Adipose tissue (tissue), 3 donors: Measurements from ENCODE around the gene GSC2. TPM values are rescaled to one million over a fixed set of nuclear protein-coding genes. Genes with fewer than 3 reads are reported as not detected.

Experiments used
- H3K27ac ChIP-seq: one replicate; pipeline ENCODE4 v1.5.1; 2013; ENCODE audit warnings: low read depth, low read length
- WGBS, 3 donors: extraction: QIAGEN DNeasy Blood & Tissue Kit; methylation state at CpG; one replicate each; pipeline ENCODE4 v1.1.7; 2013; 5-methylcytosine and 5-hydroxymethylcytosine counted together
- polyA plus RNA-seq, 3 donors: library from polyadenylated mRNA; stranded (reverse); fragments of 200-250 nt; gene quantifications; one replicate each; pipeline ENCODE4 v1.2.3, GENCODE V29; 2013
- donor health status: healthy with polysubstance abuse.
- donor health status: Bipolar disorder and iron deficiency.
- donor health status: healthy.

GSC2 gene
- polyA plus RNA-seq, 3 donors = not detected

GRCh38 chr22:19126309-19127273 is 23.5 kb downstream of the GSC2 start:
- WGBS, 3 donors = 82 to 91% (median 87%) methylated on average over 16 to 19 of the region's 19 CpGs
- no peak overlapping the region for H3K27ac ChIP-seq

DNA sequence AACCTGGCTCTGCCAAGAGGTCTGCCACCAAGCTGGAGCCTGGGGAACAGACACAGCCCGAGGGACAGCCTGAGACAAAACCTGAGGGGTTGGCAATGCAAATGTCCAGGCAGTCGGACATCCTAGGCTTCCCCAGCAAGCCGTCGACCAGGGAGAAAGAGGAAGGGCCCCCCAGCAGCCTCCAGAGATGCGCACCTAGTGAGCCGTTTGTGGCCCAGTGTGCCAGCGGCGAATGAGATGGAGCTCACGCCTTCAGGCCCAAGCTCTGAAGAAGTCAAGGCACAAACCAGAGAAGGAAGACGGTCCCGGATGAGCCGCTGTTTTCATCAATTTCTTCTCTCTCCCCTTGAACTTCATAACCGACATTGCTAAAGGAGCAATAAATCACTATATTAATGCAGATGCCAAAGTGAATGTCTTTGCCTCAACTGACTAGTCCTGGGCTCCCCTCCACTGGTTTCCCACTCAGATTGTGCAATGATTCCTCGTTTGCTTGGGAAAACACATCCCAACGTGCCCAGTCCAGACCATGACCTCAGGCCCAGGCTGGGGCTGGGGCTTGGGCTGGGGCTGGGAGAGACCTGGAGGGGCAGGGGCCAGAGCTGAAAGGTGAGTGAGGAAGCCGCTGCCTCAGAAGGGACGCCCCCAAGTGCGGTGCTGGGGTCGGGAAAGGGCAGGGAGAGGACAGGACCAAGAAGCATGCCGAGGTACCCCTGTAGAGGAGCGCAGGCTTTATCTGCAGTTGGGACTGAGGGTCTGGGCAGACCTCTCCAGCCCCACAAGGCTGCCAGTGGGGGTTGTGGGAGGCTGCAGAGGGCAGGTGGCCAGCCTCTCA is 24.4 kb downstream of the GSC2 start:
- no peak overlapping the region for H3K27ac ChIP-seq
- 83 to 90% (median 84%) methylated on average over 17 to 21 of the region's 21 CpGs for WGBS, 3 donors

GRCh38 chr22:19125011-19125410 is 25.1 kb downstream of the GSC2 start:
- WGBS, 3 donors = 87 to 93% (median 93%) methylated on average over 11 of the region's 11 CpGs
- H3K27ac ChIP-seq = no peak overlapping the region

DNA sequence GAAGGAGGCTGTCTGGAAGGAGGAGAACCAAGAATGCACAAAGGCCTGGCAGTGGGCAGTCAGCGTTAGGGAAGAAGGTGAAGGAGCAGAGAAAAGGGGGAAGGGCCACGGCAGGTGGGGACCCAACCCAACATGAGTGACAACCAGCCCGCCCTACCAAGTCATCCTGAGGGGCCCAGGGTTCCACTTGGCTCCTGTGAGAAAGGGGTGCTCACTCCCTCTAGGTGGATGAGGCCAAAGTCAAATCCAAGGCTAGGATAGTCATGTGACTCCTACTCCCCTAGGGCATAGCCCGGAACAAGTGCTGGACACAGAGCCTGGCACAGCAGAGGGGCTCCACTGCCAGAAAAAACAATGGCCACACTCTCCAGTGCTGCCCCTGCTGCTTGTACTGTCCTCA is 25.7 kb downstream of the GSC2 start:
- 80 to 87% (median 83%) methylated on average over 4 of the region's 4 CpGs for WGBS, 3 donors
- no peak overlapping the region for H3K27ac ChIP-seq

- WGBS, 3 donors = 87 to 94% (median 91%) methylated on average over 4 of the region's 4 CpGs
- no peak overlapping the region for H3K27ac ChIP-seq
Measured at GRCh38 chr22:19123936-19124335, 26.2 kb downstream of the GSC2 start.

- no peak overlapping the region for H3K27ac ChIP-seq
- WGBS, 3 donors = 17 to 22% (median 19%) methylated on average over 27 of the region's 27 CpGs
Measured at GRCh38 chr22:19122752-19123492, 27.2 kb downstream of the GSC2 start.

DNA sequence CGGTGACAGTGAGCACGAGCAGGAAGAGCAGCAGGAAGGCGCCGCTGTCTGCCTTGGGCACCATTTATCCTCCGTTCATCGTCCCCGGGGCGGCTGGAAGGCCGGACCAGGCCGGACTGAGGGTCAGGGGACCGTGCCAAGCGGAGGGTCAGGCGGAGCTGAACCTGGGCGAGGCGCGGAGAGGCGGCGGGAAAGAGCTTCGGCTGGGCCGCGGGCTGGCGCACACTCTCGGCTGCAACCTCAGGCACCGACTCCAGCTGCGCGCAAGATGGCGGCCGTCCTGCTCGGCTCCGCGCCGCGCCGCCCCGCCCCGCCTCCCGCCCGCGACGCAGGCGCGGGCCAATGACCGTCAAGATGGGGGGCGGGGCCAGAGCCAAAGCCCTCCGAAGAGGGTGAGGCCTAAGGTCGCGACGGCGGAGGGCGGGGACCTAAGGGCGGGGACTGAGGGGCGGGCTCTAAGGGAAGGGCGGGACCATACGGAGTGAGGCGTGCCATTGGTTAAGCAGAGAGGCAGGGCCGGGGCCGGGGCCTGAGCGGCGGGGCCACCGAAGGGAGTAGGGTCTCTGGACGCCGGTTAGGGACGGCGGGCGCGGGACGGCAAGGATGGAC is 27.8 kb downstream of the GSC2 start, which contains the start of gene DGCR2:
Gene DGCR2 (minus strand): TSS at position 270 of the 609 bp plus-strand sequence. CDS start 206 bp downstream, at position 64.
- WGBS, 3 donors = 0 to 1% (median 1%) methylated on average over 47 to 67 of the region's 67 CpGs
- peak within 1 kb of the TSS; percentile 61 for H3K27ac ChIP-seq

DNA sequence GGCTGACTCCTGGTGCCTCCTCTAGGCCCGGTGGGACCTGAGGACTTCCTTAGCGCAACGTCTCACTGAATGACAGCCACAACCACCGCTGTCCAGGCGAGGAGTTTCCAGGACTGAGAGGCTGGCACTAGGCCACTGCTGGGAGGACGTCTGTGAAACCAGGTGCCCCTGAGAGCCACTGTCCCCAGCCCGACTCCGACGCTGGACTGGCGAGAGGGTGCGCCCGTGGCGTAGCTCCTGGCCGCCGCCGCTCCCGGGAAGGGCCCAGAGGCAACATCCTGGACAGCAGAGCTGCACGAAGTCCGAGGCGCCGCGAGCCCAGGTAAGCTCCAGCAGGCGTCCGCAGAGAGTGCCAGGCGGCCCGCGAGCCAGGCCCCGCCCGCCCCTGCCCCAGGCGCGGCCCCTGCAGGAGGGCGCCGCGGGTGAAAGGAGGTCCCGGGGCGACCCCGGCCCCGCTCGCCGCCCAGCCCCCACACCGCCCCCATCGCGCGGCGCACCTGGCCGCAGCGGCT is 28.4 kb downstream of the GSC2 start:
- 1% methylated on average over 35 to 47 of the region's 47 CpGs for WGBS, 3 donors
- H3K27ac ChIP-seq = peak overlapping the region; percentile 61

GRCh38 chr22:19120829-19121630 is 29.1 kb downstream of the GSC2 start:
- no peak overlapping the region for H3K27ac ChIP-seq
- 7 to 22% (median 21%) methylated on average over 23 of the region's 23 CpGs for WGBS, 3 donors

- no peak overlapping the region for H3K27ac ChIP-seq
- WGBS, 3 donors = 55 to 89% (median 82%) methylated on average over 8 of the region's 8 CpGs
Measured at GRCh38 chr22:19119949-19120348, 30.1 kb downstream of the GSC2 start.

- 52 to 93% (median 90%) methylated on average over 4 of the region's 4 CpGs for WGBS, 3 donors
Measured at GRCh38 chr22:19118329-19118880, 31.7 kb downstream of the GSC2 start.

GRCh38 chr22:19117111-19117512 is 33.0 kb downstream of the GSC2 start:
- WGBS, 3 donors = 29 to 65% (median 62%) methylated on average over 9 of the region's 9 CpGs

More at GRCh38 chr22:19118329-19118880, 31.7 kb downstream of the GSC2 start:
- no peak overlapping the region for H3K27ac ChIP-seq

GRCh38 chr22:19115628-19116027 is 34.5 kb downstream of the GSC2 start:
- no peak overlapping the region for H3K27ac ChIP-seq
- WGBS, 3 donors = 63 to 76% (median 66%) methylated on average over 4 of the region's 4 CpGs

More at GRCh38 chr22:19117111-19117512, 33.0 kb downstream of the GSC2 start:
- no peak overlapping the region for H3K27ac ChIP-seq

DNA sequence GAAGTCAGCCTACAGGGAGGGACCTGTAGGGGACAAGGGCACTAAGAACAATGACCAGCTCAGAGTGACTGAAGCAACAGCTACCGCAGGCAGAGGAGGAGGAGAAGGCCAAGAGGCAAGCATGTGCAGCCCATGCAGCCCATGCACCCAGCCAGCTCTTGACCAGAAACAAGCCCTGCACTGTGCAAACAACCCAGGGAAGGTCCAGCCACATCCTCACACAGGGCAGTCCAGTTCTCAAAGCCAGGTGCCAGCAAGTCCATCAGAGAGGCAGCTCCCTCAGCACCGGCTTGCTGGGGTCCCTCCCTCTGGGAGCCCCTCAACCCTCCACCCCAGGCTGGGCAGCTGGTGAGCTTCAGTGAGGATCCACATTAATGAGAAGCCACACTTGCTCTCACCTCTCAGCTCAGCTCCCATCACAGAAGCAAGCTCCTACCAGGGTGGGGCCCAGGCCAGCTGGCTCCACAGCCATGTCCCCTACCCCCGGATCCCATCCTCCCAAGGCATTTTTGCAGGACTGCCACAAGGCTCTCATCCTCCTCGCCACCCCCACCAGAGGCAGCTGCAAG is 35.0 kb downstream of the GSC2 start:
- WGBS, 3 donors = 71 to 89% (median 81%) methylated on average over 4 of the region's 4 CpGs

DNA sequence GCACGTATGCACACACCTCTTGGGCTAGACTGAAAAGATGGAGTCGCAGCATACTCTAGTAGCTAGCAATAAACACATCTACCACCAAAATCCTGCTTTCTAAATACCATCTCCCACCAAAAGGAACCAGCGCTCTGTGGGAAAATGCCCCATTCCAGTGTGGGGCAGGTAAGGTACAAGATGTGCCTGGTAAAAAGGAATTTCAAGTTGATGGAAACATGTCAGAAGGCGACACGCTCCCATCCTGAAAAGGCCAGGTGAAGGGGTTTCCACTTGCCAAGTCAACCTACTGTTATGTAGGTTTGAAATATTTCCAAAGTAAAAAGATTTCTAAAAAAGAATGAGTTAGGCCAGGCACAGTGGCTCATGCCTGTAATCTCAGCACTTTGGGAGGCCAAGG is 36.7 kb downstream of the GSC2 start:
- H3K27ac ChIP-seq = no peak overlapping the region
- WGBS, 3 donors = 94 to 99% (median 98%) methylated on average over 5 of the region's 5 CpGs

More for the DNA sequence above, 35.0 kb downstream of the GSC2 start:
- H3K27ac ChIP-seq = no peak overlapping the region

DNA sequence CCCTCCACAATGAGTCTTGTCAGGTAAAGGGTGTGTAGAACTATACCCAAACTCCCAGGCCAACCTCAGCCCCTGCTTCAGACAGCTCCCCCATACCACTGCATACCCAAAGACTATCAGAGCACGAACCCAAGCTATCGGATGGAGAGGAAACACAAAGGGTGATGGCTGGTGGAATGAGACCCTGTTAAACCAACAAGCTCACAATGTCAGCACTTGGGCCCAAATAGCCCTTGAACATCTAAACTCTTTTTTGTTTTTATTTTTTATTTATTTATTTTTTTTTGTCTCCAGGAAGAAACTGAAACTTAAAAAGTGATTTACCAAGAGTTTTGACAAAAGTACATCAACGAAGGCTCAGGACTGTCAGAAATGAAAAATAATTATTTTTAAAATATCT is 38.5 kb downstream of the GSC2 start:
- WGBS, 3 donors = 84 to 95% (median 89%) methylated on average over 3 of the region's 3 CpGs
- no peak overlapping the region for H3K27ac ChIP-seq
